GM19438 (cell line): ENCODE measurements around the gene CPVL.

Experiments
- ATAC-seq: cut with Tn5 transposase; IDR thresholded peaks from one replicate; pipeline ENCODE4 v1.9.1; 2021; ENCODE audit warnings: low read depth; ENCODE audit not compliant: unreplicated experiment

The CPVL gene

DNA sequence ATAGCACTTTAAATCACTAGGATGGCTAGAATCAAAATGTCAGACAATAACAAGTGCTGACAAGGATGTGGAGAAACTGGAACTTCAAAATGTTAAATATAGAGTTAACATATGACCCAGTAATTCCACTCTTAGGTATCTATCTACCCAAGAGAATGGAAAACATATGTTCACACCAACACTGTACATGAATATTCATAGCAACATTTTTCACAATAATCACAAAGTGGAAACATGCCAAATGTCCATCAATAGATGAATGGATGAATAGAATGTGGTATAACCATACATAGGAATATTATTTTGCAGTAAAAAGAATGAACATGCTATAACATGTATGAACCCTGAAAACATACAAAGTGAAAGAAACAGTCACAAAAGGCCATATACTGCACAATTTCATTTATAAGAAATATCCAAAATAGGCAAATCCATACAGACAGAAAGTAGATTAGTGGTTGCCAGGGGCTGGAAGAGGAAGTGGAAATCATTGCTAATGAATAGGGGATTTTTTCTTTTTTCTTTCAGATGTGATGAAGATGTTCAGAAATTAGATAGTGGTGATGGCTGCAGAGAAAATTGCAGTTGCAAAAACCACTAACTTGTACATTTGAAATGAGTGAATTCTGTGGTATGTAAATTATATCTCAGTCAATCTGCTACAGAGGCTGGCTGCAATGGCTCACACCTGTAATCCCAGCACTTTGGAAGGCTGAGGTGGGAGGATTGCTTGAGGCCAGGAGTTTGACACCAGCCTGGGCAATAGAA is 93.0 kb downstream of the CPVL start:
- no peak for ATAC-seq

DNA sequence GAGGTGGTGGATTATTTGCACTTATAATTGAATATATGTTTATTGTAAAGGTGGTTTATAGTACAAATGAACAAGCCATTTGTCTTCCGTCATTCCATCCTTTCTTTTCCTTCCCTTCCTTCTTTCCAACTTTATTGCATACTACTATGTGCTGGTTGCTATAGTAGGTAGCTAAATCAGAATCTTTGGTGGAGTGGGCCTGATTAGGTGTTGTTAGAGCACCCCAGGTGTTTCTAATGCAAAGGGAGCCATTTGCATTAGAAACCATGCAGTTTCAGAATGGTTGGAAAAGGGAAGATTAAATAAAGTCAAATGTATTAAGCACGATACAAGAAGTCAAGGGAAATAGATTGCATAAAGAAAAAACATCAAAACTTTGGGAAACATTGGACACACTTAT is 99.4 kb downstream of the CPVL start:
- ATAC-seq, result no peak

DNA sequence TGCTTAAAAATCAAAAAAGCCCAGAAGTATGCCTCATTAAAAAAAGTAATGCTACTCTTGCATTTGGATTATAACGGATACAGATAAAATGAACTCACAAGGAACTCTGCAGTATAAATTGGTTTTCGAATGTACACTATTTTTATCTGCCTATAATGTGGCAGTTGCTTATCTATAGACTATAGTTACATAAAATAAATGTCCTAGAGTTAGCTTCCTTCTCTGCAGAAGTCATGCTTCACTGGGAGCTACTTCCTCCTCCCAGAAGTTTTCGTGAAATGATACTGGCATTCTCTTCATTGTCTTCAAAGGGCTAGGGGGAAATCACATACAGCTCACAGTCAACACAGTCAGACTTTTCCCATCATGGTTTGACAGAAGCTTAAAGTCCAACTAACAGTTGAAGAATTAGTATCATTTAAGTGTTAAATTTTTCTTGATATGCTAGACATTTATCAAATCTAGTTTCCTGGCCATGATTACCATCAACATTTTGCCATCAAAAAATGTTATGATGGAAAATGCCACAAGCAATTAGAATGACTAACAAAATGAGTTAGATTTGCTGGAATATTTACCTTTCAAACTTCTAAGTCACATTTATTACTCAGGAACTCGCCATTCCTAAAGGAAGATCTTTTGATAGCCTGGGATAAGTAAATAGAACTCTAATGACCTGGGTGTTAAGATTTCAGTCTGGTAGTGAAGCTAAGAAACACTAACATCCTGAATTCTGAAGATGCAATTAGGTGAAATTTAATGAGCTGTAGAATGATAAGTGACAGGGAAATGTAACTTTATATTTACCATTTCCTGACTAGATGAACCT is 100.9 kb downstream of the CPVL start:
- ATAC-seq, result no peak

DNA sequence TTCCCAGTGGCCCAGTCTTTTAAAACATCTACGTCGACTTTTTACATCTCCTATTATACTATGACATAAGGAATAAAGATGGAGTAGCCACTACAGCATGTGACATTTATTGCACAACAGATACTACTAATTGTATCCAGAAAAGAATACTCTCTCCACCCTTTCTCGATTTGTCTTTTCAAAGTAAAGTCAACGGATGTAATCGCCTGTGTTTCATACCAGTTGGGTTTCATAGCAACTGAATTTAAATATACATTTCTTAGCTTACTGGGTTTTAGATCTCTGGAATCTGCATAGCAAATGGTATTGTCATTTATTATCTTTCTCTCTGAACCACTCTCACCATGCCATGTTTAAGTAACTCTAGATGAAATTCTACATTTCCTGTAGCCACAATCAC is 101.8 kb downstream of the CPVL start:
- no peak for ATAC-seq

DNA sequence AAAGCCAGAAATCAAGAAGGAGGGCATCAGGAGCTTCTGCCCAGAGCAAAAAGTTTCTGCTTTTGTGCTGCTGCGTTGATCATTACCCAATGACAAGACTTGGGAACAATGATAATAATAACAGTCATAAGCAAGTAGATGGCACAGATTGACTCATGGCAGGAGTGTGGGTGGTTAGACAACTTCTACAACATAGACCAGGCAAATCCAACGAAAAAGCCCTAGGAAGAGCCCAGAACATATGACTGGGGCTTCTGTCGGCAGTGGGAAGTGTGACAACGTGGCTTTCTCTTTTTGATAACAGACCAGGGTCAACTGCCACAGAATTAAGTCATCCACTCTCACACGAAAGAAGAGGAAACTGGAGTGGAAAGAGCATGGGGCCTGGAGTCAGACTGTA is 102.8 kb downstream of the CPVL start:
- no peak for ATAC-seq

DNA sequence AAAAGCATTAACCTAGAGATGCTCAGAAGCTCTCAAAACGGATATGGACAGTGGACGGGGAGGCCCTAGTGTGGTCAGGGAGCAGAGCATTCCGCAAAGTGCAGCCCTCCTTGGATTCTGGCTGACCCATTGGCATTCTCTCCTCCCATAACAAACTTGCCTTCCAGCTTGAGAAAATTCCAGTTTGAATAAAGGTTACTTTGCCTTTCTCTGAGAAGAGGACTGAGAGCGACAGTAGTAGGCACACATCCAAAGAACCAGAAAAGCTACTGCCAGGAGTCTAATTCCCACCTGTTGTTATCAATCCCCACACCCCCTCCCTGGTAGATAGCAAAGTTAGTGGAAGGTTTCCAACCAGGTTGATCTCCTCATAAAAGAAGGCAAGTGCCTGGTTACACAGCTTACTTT is 103.5 kb downstream of the CPVL start:
- no peak for ATAC-seq

DNA sequence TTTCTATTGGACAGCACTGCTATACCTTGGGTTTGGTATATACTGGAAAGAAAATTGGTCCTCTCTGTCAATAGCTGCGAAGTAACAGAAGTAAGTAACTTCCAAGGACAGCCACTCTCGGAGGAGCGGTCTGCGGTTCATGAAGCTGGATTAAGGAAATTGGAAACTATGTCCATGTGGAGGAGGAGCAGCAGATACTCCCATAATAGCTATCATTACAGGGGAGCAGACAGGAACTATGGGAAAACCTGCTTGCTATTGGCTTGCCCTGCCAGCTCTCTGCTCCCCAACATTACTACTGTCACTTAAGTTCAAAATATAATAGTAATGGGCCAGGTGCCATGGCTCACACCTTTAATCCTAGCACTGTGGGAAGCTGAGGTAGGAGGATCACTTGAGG is 104.3 kb downstream of the CPVL start:
- ATAC-seq, result no peak

DNA sequence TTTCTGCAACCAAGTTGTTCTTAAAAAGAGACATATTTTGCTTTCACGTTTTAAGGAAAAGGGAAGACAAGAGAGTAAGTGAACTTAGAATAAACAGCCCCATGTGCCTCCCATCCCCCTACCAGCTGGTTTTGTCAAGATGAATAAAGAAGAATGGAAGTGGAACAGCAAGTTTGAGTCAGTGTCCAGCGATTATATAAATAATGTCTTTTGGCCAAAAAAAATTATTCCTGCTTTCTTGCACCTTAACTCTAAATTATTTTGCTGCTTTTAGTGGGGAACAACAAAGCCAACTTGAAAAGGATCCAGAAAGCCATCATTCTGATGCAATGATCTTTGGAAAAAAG is 105.8 kb downstream of the CPVL start:
- ATAC-seq, result no peak

DNA sequence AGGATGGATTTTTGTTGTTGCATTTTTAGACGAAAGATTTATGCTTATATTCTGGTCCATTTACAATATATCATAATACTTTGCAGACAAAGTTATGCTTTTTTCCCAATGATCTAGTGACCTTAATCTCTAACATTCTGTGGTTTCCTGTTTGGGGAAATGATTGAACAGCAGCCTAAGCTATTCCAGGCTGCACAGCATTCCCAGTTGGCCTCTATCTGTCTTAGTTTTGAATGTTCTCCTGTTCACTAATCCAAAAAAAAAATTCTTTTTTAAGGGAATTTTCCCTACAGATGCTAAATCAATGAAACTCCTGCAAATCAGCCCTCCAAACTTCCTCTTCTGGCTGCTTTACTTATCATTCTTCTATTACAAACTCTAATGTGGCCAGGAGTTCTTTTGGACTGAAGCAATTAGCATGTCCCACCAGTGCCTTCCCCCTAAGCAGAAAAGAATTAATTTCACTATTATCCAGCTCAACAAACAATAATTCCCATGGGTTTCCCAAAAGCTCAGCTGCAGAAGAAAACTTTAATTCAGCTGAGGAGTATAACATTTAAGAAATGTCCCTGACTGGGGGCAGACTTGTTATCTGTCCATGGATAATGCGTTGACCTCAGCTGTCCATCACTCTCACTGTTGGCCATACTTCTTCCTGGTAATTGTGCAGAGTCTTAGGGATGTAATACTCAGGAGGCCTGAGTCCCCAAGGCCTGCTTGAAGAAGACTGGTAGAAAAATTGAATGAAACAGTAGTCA is 106.3 kb downstream of the CPVL start:
- ATAC-seq, result no peak

DNA sequence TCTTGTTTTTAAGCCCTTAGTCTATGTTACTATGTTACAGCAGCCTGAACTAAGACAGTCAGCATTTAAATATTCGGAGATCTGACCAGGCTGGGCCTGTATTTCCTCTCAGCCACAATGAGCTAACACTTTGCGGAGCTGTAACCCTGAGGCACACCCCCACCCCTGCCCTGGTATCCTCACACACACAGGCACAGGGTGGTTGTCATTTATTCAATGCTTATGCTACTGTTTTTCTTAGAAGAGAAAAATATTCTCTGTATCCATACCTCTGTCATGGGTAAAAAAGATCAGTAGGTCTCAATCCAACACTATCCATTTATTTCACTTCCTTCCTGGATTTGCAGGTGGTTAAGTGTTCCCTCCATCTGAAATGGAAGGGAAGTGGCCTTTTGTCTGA is 107.9 kb downstream of the CPVL start:
- no peak for ATAC-seq

DNA sequence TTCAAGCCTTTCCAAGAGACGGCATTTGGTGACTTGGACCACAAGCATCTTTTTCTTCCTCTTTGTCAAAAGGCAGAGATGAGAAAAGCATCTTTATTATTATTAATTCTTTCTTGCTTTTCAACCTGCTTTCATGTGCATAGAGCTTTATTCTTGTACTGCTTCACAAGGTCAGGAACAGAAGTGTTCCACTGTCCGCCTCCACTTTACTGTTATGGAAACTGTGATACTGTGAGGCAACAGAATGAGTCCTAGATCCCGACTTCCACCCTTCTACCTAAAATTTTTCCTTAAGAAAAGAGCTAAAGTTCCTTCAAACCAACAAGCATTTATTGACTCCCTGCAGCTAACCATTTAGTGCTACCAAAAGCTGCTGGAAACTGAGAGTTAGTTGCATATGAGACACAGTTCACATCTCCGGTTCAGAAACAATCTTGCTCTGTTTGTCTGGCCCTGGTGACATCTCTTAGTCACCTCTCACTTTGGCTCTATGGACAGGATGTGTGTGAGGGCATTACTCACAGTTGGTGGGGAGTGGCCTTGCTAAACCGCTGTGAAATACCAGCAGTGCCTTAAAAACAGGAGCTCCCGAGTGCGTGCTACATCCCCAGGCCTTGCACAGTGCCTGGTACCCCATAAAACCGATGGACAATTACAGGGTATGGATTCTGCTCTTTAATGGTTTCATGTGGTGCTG is 111.1 kb downstream of the CPVL start:
- no peak for ATAC-seq

DNA sequence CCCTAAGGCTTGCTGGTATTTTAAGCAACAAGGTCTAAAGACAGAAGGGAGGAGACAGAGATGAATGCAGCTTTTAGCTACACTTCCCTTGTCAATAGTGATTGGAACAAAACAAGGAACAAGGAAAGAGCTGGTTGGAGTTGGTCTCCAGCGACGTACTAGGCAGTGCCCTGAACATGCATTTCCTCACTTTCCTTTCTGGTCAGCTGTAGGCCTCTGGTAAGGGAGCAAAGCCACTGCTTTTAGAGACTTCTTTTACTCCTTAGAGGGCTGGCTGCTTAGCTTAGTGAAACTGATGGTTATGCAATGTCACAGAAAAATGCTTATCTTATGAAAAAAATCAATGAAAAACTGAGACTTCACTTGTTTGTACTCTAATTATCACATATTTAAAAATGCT is 112.8 kb downstream of the CPVL start:
- no peak for ATAC-seq

DNA sequence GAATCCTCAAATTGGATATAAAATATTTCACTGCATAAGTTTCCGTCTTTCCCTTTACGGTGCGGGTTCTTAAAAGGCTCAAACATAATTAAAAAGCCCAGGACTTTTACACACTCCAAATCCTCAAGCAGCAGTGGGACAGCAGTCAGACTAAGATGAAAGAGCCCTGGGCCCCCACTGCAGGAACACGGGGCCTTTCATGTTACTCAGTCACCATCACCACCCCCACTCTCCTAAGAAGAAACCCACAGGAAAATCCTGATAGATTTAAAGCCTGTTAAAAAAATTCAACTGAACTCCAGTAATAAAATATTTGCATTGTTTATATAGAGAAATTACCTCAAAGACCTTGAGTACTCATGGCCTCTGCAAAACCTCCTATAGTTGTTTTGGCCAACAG is 114.2 kb downstream of the CPVL start:
- no peak for ATAC-seq

DNA sequence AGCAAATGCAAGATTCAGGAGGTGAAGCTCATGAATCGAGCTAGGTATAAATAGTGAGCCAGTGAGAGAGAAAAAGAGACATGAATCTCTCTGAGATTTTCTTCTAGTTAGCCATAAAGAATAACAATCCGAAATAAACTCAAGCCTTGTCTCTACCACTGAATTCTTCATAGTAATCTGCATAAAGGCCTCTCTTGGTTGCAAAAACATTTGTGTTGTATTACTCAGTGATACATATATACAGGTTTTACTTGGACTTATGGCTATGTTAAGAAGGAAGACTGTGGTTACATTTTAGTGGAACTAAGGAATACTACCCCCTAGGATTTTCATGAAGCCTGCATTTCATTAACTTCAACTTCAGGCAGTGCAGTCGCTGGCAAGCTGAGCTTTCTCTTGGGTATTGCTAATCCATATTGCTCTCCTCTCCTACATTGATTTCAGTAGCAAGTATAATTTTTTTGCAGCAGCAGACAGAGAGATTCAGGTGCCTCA is 115.5 kb downstream of the CPVL start:
- ATAC-seq, result no peak

DNA sequence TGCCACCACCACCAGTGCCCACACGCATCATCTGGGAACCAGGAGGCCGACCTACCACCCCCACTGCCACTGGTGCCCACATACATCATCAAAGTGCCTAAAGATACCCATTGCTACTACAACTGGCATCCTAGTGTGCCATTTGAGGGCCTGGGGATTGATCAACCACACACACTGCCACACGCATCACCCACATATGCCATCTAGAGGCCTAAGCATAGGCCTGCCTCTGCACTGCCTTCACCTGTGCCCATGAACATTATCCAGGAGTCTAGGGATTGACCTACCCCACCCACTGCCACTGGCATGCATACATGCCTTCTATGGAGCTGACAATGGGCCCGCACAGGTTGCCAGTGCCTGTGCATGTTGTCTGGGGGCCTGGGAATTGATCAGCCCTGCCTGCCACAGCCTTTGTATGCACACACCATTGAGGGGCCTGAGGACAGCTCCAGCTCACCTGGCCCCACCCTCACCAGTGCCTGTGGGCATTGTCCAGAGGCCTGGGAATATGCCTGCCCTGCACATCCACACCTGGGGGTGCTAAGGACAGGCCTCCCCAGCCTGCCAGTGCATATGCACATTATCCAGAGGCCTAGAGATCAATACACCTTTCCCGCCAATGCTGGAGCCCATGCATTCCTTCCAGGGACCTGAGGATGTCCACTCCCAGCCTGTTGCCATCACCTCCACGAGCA is 123.9 kb downstream of the CPVL start:
- no peak for ATAC-seq

DNA sequence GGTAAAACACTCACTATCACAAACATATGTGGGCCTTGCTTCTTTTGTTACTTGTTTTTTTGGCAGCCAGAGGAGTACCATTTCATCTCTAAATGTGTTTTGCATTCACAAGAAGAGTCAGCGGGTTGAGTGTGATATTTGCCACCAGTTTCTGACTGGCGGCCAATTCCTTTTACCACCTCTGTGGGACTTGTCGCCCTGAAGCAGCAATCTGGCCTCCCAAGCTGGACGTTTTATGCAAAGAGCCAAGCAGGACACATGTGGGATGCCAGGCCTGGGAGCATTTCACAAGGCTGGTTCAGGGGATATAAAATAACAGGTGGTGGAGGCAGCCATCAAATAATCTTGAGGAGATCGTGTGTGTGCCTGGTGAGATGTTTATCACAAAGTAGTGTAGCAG is 126.4 kb downstream of the CPVL start:
- ATAC-seq, result no peak

DNA sequence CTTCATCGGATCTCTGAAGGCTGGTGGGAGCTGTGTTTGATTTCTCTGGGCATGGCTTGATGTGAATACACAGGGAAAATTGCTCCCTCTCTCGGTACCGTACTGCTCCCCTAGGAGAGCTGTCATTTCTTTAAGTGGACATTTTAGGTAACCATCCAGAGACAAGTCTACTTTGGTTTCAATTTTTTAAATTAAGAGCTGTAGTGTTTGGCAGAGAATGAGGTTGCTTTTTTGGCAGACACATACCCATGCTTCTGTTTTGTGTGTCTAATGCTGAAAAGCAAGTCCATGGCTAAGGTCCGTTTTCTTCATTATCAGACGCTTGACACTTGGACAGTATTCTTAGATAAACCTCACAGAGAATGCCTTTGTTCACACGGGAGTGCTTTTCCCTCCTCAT is 127.0 kb downstream of the CPVL start:
- no peak for ATAC-seq

DNA sequence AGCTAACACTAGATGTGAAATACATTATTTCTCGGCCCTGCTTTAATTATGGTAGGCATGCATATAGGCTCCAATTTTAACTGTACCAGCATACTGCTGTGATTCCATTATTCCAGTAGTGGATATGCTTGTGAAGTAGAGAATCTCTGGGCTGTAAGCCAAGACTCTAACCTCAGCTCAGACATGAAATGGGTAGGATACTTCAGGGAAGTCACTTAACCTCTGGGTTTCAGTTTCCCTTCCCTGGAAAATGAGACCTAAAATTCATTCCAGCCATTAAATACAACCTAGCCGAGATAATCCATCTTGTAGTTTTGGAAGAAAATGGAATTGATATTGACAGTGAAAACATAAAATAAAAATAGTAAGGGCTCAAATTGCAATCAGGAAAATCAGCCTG is 128.6 kb downstream of the CPVL start:
- ATAC-seq, result no peak

DNA sequence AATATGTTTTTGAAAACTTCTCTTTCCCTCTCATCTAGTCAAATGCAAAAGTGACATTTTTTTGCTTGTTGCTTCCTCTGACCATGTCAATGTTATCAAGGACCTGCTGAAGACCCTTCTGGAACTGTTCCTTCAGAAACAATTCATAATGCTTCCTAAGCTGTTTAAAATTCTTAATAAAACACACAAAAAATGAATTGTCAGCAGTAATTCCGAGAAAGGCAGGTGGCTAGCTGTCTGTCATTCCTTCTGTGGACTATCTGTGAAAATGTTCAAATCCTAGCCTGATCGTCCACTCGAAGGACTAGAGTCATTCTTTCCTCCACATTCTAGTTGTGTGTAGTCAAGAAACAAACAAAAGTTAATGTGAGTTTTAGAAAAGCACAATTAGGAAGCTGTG is 131.6 kb downstream of the CPVL start:
- ATAC-seq, result no peak

DNA sequence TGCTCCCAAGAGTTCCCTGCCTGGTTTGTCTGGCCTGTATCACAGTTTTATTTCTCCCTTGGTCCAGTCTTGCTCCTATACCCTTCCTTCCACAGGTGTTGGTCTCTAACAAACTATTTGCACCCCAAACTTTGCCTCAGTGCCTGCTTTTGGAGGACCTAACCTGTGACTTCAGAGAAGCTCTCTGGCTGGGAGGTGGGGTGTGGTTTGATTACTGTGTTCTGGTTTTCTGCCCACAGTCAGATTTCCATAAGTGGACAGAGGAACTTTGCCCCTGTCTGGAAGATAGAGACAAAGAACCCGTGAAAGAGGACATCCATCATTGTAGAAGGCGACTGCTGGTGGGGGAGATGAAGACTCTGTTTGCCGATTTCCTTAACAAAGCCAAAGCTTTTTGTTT is 132.4 kb downstream of the CPVL start:
- ATAC-seq, result no peak
